Osteocyte (in vitro differentiated cells): Measurements from ENCODE around the gene DTD1. TPM values are rescaled to one million over a fixed set of nuclear protein-coding genes. Genes with fewer than 3 reads are reported as not detected.
"Not testable (repeated sequence)": the region's sequence is repeated elsewhere in the genome, so short reads cannot be mapped to it uniquely, and the experiment has no call there.

ENCODE experiments used
- DNase-seq: peaks from one replicate; pipeline ENCODE4 v3.0.0; 2021; ENCODE audit warnings: mixed read lengths; ENCODE audit not compliant: unreplicated experiment; ENCODE audit errors: extremely low spot score
- H3K27ac Mint-ChIP-seq: one replicate; pipeline ENCODE4 v1.8.0; 2021; ENCODE audit warnings: mild to moderate bottlenecking, mixed read lengths; ENCODE audit not compliant: unreplicated experiment
- H3K27me3 Mint-ChIP-seq: one replicate; pipeline ENCODE4 v1.8.0; 2021; ENCODE audit warnings: mixed read lengths; ENCODE audit not compliant: unreplicated experiment
- H3K36me3 Mint-ChIP-seq: one replicate; pipeline ENCODE4 v1.8.0; 2021; ENCODE audit warnings: mixed read lengths; ENCODE audit not compliant: unreplicated experiment
- H3K4me1 Mint-ChIP-seq: one replicate; pipeline ENCODE4 v1.8.0; 2021; ENCODE audit warnings: mixed read lengths; ENCODE audit not compliant: unreplicated experiment
- H3K4me3 Mint-ChIP-seq: one replicate; pipeline ENCODE4 v1.8.0; 2021; ENCODE audit warnings: mild to moderate bottlenecking, moderate library complexity, mixed read lengths; ENCODE audit not compliant: unreplicated experiment
- H3K9me3 Mint-ChIP-seq: one replicate; pipeline ENCODE4 v1.8.0; 2021; ENCODE audit warnings: mixed read lengths; ENCODE audit not compliant: unreplicated experiment
- CTCF ChIP-seq: fragments of 200-600 bp; sonication (generic); IDR thresholded peaks from 2 replicates; pipeline ENCODE4 v1.5.0; 2021; ENCODE audit warnings: antibody characterized with exemption, mild to moderate bottlenecking, moderate library complexity
- total RNA-seq: library from RNA; stranded (reverse); gene quantifications from 2 replicates; pipeline ENCODE4 v1.2.1, GENCODE V29; 2021

The DTD1 gene
- total RNA-seq, 1 donor from 2014 or later, result 26.2 TPM

GRCh38 chr20:18778690-18779392, 191.0 kb downstream of the DTD1 start:
- H3K4me3 Mint-ChIP-seq, result no peak overlapping the region
- H3K36me3 Mint-ChIP-seq, result no peaks in the 10 kb centered on the region
- H3K27me3 Mint-ChIP-seq, result peaks cover 12% of the 10 kb centered on the region
- H3K9me3 Mint-ChIP-seq, result no peaks in the 10 kb centered on the region
- H3K4me1 Mint-ChIP-seq, result no peaks in the 10 kb centered on the region
- no peak for TF ChIP-seq CTCF
- DNase-seq, result no peak
- H3K27ac Mint-ChIP-seq, result no peak overlapping the region

DNA sequence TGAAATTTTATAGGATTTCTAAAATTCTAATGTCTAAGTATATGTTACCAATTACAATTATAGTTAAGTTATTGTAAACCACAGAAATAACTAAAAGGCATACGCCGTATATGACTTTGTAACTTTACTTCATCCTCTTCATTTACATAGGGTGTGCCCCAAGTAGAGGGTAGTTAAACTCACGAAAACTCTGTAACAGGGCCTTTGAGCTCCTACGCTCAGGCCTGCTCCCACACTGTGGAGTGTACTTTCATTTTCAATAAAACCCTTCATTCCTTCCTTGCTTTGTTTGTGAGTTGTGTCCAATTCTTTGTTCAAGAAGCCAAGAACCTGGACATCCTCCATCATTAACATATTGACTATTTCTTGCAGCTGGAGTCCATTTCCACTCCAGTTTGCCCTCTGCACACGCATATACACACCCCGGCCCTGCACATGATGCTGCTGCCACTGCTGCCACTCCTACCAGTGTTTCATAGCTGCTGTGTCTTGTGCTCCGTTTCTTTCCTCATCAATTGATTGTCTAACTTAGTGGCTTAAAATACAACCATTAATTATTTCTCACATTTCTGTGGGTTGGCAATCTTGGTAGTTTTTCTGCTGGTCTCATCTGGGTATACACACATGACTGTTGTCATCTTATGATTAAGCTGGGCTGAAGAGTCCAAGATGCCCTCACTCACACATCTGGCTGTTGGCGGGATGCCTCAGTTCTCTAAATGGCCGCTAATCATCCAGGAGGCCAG, 192.7 kb downstream of the DTD1 start:
- TF ChIP-seq CTCF, result no peak
- no peak for DNase-seq
- no peak overlapping the region for H3K4me3 Mint-ChIP-seq

DNA sequence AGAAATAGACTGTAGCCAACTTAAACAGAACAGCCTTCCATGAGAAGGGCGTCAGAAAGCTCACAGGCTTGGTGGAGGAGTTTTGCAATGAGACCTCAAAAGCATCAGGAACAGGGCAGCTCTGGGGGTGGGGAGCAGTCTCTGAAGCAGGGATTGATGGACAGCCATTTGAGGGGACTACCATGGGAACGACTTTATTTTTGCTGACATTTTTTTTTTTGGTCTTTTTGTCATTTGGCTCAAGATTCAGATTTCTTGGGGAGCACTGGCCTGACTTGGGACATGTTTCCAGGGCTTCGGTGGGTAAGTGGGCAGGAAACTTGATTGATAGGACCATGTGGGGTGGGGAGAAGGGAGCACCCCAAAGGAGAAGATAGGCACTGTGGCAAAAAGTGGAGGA, 193.7 kb downstream of the DTD1 start:
- H3K4me1 Mint-ChIP-seq, result no peaks in the 10 kb centered on the region
- no peak for TF ChIP-seq CTCF
- no peaks in the 10 kb centered on the region for H3K36me3 Mint-ChIP-seq
- H3K27me3 Mint-ChIP-seq, result peaks cover 16% of the 10 kb centered on the region
- no peak overlapping the region for H3K27ac Mint-ChIP-seq
- no peaks in the 10 kb centered on the region for H3K9me3 Mint-ChIP-seq
- peak; percentile 32 for DNase-seq
- no peak overlapping the region for H3K4me3 Mint-ChIP-seq

More for the DNA sequence above, 192.7 kb downstream of the DTD1 start:
- H3K4me1 Mint-ChIP-seq, result no peaks in the 10 kb centered on the region
- H3K9me3 Mint-ChIP-seq, result no peaks in the 10 kb centered on the region
- H3K36me3 Mint-ChIP-seq, result no peaks in the 10 kb centered on the region
- H3K27ac Mint-ChIP-seq, result no peak overlapping the region
- H3K27me3 Mint-ChIP-seq, result peaks cover 19% of the 10 kb centered on the region

- Mint-ChIP-seq H3K27ac (no peak overlapping the region), H3K9me3 (no peaks in the 10 kb centered on the region), H3K27me3 (peaks cover 19% of the 10 kb centered on the region), H3K4me1 (no peaks in the 10 kb centered on the region), H3K36me3 (no peaks in the 10 kb centered on the region), H3K4me3 (no peak overlapping the region)
- TF ChIP-seq CTCF, result no peak
- peak; percentile 23 for DNase-seq
These were observed 195.6 kb downstream of the DTD1 start for GRCh38 chr20:18783385-18783959.

DNA sequence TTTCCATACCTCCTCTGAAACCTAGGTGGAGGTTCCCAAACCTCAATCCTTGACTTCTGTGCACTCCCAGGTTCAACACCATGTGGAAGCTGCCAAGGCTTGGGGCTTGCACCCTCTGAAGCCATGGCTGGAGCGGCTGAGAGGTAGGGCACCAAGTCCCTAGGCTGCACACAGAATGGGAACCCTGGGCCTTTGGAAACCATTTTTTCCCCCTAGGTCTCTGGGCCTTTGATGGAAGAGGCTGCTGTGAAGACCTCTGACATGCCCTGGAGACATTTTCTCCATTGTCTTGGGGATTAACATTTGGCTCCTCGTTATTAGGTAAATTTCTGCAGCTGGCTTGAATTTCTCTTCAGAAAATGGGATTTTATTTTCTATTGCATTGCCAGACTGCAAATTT, 199.2 kb downstream of the DTD1 start:
- H3K9me3 Mint-ChIP-seq, H3K4me1 Mint-ChIP-seq, H3K36me3 Mint-ChIP-seq, H3K27ac Mint-ChIP-seq, H3K4me3 Mint-ChIP-seq, DNase-seq: not testable (repeated sequence)
- peaks cover 34% of the 10 kb centered on the region for H3K27me3 Mint-ChIP-seq
